SU-DHL-6 (cell line): ENCODE data around the gene EEFSEC.

Experiments used
- EZH2phosphoT487 ChIP-seq: fragments of 200-600 bp; sonication (generic), shearing (Covaris generic); conservative IDR thresholded peaks from 2 replicates; pipeline ENCODE4 v1.6.1; 2018; ENCODE audit warnings: mild to moderate bottlenecking, antibody characterized with exemption, low read length, moderate library complexity, mixed read lengths
- TF ChIP-seq, protein P1 (sequence below): fragments of 200-600 bp; sonication (generic); IDR thresholded peaks from one replicate; pipeline ENCODE4 v1.5.1; 2017; ENCODE audit warnings: antibody characterized with exemption, mild to moderate bottlenecking, low read length, moderate library complexity; ENCODE audit not compliant: insufficient read depth, poor library complexity, severe bottlenecking

DNA sequence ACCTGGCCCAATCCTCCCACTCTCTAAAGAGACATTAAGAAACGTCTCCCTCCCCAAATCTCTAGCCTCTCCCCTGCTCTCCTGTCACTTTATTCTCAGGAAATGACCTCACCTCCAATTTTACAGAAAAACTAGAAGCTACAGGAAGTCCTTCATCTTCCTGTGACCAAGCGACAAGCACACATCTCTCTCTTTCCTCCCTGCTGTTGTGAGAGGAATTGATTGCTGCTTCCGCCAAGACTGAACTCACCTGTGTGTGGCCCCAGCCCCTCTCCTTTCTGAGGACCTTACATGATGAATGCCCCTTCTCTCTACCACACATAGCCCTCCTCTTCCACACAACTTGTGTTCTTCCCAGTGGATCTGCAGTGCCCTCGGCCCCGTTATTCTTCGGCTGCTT, 295.2 kb downstream of the EEFSEC start:
- TF ChIP-seq EZH2phosphoT487, result no peak
- TF ChIP-seq, protein P1, sequence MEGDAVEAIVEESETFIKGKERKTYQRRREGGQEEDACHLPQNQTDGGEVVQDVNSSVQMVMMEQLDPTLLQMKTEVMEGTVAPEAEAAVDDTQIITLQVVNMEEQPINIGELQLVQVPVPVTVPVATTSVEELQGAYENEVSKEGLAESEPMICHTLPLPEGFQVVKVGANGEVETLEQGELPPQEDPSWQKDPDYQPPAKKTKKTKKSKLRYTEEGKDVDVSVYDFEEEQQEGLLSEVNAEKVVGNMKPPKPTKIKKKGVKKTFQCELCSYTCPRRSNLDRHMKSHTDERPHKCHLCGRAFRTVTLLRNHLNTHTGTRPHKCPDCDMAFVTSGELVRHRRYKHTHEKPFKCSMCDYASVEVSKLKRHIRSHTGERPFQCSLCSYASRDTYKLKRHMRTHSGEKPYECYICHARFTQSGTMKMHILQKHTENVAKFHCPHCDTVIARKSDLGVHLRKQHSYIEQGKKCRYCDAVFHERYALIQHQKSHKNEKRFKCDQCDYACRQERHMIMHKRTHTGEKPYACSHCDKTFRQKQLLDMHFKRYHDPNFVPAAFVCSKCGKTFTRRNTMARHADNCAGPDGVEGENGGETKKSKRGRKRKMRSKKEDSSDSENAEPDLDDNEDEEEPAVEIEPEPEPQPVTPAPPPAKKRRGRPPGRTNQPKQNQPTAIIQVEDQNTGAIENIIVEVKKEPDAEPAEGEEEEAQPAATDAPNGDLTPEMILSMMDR, result no peak
